CD4-positive, alpha-beta T cell treated with Interleukin-17A for 4 hours (primary cell): ENCODE data around the gene CSK.
"Not testable (repeated sequence)": the region's sequence is repeated elsewhere in the genome, so short reads cannot be mapped to it uniquely, and the experiment has no call there.

Experiments used
- DNase-seq: peaks from one replicate; pipeline ENCODE4 v3.0.0-alpha.2; 2020; ENCODE audit warnings: mixed read lengths

CSK gene

DNA sequence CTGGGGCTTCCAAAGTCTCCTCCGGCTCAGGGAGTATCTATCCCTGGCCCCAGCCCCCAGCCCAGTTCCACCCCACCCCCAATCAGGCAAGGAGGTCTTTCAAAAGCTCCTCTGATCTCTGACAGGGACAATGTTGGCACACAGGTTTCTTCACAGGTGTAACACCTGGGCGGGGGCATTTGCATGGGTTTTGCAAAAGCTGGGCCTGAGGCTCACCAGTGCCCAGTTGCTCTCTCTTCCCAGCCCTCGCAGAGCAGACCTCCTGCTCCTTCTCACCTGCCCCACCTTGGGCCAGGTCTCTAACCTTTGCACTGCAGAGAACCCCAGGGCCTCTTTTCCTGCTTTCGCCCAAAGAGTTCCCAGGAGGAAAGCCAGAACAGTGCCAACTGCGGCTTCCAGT is 8.6 kb upstream of the CSK start:
- no peak for DNase-seq

DNA sequence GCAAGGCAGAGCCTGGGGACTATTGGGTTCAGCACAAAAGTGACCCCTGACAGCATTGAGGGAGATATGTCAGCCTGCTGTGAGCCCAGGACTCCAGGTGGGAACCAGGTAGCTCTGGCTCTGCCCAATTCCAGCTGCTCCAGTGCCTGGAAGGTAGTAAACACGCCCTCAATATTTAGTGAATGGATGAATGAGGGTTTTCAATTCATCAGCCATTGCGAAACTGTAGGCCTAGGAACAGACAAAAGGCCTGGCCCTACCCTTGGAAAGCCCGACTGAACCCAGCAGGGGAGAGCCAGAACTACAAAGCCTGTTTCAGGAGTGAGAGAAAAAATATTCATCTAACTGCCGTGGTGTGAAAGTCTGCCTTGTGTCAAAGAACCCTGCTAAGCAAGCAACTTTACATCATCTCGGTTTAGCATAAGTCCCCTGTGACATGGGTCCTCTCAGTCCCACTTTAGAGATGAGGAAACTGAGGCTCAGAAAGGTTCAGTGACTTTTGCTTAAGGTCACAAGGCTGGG is 8.1 kb upstream of the CSK start:
- no peak for DNase-seq

DNA sequence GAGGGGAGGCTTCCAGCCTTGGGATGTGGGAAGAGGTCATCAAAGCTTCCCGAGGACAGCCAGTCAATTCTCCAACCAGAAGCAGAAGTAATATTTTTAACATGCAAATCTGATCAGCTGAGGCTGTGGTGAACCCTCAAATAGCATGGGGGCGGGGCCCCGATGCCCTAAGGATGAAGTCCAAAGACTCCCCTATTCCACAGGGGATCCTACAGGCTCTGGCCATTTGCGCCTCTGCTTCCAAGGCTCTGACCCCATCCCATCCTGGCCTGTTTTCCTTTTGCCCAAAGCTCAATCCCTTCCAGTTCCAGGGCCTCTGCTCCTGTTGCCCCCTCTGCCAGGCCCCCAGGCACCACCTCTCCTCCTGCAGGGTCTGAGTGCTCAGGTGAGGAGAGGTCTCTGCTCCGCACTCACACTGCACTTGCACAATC is 6.7 kb upstream of the CSK start:
- no peak for DNase-seq

DNA sequence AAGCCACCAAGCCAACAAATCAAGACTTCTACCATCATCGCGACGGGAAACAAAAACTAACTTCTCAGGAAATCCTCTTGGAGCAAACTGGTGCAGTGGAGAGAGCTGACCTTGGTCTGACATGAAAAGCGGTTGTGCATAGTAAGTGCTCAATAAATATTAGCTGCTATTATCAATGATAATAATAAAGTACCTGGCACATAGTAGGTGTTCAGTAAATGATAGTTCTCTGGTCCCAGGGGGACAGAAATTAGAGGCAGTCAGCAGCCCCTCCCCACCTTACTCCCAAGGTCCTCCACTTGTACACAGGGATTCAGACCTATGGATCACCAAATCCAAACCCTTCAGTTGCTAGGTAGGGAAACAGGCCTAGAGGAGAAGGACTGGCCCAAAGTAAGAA is 6.0 kb upstream of the CSK start:
- DNase-seq, result no peak

DNA sequence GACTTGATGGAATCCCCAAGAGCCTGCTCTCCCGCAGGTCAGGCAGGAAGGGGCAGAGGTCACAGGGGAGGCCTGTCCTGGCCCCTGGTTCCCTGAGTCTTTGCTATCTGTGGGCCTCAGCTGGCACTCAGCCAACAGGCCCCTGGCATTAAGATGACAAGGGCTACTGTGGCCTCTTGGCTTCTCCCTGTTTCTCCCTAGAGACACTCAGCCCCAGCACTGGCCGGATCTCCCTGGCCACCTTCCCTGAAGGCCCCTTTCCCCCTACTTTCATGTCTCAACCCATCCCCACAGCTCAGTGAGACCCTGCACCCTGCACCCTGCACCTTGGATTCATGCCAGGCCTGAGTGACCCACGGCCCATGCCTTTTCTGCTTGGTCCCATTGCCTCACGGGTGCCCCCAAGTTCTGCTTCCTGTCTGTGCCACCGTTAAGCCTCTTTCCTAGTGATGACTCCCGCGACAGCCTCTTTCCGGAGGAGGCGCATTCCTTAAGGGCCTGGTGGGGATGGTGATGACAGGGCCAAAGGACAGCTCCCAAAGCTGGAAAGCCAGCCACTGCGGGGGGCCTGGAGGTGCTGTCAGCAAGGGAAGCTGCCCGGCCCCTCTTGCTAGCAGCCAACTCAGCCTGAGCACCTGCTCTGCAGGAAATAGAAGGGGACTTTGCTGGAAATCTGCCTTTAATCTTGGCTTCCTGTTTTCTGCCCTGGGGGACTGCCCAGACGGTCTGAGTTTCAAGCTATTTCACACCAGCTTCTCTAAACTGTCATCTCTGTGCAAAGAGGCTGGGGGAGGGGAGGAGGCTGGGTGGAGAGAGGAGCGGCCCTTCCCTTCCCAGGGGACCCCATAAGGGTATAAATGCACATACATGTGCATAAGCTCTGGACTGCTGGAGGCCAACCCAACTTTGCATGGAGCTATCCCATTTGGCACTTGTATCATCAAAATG is 4.8 kb upstream of the CSK start:
- DNase-seq, result peak; percentile 72

DNA sequence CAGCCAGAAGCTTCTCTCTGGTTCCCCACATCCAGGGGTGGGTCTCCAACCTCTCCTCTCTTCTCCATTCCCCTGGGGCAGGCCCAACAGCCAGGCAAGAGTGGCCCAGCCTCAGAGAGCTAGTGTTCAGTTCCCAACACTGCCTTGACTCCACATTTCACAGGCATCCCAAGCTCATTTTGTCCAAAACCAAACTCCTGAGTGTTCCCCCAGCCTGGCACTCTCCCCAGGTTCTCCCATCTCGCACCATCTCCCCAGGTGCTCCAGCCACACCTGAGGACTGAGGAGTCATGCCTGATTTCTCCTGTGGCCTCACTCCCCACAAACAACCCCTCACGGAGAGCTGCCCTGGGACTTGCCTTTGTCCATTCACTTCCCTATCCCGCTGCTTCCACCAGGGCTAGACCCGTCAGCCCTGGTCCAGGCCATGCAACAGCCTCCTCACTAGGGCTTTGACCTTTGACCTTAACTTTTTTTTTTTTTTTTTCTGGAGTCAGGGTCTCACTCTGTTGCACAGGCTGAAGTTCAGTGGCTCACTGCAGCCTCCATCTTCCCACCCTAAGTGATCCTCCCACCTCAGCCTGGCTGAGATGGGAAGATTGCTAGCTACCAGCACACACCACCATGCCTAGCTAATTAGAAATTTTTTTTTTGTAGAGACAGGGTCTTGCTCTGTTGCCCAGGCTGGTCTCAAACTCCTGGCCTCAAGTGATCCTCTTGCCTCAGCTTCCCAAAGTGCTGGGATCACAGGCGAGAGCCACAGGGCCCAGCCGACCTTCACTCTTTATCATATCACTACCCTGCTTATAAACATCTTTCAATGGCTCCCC is 3.9 kb upstream of the CSK start:
- no peak for DNase-seq

DNA sequence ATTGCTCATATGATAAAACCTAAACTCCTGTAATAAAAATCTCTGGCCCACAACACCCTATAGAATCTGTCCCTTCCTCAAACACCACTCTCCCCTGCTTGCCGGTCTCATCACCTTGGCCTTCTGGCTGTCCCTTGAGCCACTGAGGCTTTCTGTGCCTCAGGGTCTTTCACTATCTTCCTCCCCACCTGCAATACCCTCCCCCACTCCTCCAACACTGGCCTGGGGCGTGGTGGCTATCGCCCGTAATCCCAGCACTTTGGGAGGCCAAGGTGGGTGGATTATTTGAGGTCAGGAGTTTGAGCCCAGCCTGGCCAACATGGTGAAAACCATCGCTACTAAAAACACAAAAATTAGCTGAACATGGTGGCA is 3.3 kb upstream of the CSK start:
- DNase-seq, result no peak

DNA sequence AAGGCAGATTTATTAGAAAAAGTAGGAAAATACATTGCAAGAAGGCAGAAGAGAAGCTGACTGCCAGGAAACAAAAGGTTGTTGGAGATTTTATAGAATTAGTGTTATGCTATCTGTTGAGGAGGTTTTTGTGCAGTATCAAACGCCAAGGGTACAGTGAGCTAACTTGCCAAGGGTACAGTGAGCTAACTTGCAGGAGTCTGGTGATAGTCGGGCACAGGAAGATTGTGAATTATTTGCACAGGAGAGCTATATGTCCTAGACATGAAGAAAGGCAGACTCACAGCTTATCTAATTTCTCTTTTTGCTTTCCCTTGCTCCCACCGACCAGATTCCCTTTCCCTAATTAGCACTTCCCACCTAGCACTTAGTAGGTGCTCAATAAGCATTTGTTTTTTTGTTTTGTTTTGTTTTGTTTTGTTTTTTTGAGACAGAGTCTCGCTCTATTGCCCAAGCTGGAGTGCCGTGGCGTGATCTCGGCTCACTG is 2.7 kb upstream of the CSK start:
- no peak for DNase-seq

DNA sequence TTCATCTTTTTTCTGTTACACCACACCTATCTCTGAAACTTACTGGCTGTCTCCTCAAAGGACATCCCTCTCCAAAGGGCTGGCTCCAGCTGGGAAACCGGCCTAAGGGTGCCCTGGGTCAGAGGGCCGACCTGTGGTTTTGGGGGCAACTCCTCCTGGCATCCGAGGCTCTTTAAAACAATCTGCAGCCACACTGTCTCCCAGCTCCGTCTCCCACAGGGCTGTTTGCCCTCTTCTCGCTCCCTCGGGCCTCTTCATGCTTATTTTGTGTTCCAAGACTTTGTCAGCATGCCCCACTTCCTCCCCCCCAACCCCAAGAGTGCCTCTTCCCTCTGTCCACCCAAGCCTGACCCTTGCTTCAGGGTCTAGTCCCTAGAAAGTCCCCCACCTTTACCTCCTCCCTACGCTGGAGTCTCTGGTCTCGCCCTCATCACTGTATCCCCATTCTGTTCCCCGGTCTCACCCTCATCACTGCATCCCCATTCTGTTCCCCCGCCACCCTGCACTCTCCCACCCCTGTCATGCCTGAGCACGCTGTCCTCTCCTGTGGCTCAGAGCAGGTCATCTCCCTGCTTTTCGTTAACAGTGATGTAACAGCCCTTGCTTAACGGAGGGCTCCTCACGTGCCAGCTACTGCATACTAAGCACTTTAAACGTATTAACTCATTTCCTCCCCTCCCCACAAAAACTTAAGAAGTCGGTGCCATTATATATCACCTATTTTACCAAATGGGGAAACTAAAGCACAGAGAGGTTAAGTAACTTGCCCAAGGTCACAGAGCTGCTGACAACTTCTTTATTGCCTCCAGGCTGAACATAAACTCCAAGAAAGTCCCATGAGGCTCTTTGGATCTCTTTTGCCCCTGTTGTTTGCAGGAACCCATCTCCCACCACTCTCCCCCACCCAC is 1.1 kb upstream of the CSK start:
- DNase-seq, result peak; percentile 69

DNA sequence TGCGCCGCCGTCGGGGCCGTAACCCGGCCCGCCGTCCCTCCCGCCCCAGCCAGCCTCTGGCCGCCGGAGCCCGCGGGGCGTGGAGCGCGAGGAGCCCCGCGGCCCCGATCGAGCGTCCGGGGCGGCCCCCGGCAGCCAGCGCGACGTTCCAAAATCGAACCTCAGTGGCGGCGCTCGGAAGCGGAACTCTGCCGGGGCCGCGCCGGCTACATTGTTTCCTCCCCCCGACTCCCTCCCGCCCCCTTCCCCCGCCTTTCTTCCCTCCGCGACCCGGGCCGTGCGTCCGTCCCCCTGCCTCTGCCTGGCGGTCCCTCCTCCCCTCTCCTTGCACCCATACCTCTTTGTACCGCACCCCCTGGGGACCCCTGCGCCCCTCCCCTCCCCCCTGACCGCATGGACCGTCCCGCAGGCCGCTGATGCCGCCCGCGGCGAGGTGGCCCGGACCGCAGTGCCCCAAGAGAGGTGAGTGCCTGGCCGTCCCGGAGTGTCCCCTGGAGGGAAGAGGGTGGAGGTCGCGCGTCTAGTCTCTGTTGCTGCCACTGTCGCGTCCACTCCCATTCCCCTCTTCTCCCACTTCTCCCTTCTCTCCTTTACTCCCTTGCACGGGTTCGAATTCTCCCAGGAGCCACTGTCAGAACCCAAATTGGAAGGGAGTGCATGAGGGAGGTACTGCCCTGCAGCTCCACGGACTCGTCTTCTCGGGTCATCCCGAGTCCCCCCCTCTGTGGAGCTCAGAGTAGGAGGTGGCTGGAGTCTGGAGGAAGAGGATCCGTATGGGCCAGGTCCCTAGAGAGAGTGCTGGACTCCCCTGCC is 585 bp downstream of the CSK start:
- DNase-seq, result peak; percentile 83

DNA sequence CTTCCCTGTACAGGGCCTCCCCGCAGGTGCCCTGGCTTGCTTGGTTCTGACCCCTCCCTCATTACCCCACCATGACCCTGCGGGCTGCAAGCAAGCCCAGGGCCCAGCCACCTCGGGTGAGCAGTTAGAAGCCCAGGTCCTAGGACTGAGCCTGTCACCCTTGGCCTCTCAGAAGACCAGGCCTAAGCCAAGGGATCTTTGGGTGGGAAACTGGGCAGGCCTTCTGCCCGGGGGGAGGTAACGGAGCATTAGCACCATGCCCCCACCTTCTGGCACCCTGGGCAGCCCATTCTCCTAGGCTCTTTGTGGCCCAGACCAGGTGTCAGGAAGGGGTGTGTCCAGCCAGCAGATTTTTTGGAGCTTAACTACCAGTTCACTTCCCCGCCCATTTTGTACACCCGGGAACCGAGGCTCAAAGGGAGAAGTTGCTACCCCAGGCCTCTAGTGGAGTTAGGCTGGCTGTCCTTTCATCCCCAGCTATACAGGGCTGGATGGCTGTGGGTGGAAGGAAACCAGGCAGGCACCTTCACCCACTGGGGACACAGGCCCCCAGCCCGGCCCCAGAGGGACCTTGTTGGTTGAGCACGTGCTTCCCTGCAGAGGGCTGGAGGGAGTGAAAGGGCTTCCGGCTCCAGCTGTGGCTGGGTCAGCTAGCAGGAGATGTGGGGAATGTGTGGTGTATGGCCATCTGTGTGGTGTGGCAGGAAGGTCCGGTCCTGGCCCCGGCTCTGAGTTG is 1.4 kb downstream of the CSK start:
- peak; percentile 35 for DNase-seq

DNA sequence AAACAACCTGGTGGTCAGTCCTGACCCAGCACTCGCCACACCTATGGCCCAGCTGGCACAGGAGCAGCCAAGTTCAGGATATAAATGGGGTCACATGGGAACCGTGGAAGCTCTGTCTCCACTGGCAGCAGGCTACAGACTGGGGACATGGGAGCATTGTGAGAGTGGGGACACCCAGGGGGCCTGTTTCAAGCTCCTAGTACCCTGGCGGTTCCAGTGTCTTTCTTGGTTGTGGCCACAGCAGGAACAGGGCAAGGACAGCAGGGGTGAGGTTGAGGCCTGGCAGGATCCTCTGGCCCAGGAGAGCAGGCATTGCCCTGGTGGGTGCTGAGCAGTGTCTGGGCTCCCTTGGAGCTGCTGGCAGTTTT is 1.9 kb downstream of the CSK start:
- no peak for DNase-seq

DNA sequence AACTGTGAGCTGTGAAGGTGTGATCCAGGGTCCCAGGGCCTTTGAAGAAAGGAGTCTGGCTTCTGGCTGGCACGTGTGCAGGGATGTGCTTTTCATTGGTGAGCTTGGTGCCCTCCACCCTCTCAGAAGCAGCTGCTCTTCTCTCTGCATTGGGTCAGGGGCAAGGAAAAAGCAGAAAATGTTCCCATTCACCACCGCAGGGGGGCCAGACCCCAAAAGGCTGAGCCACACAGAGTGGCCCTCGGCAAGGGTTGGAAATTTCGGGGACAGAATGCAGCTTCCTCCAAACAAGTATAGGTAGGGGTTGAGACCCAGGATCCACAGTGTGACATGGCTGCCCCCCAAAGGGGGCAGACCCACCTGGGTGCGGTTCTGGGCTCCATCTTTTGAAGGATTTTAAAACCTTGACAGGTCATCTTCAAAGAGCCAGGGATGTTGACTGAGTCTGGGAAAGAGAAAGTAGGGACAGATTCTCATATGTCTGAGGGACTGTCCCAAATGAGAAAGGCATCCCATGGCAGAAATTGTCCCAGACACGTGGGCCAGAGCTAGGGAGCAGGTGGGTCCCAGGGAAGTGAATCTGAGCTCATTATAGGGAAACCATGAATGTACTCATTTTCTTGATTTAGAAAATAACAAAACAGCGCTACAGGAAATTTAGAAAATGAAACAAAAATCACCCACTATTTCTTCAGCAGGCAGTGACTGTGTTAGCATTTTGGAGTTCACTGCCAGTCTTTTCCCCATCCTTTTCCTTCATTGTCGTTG is 2.7 kb downstream of the CSK start:
- no peak for DNase-seq

DNA sequence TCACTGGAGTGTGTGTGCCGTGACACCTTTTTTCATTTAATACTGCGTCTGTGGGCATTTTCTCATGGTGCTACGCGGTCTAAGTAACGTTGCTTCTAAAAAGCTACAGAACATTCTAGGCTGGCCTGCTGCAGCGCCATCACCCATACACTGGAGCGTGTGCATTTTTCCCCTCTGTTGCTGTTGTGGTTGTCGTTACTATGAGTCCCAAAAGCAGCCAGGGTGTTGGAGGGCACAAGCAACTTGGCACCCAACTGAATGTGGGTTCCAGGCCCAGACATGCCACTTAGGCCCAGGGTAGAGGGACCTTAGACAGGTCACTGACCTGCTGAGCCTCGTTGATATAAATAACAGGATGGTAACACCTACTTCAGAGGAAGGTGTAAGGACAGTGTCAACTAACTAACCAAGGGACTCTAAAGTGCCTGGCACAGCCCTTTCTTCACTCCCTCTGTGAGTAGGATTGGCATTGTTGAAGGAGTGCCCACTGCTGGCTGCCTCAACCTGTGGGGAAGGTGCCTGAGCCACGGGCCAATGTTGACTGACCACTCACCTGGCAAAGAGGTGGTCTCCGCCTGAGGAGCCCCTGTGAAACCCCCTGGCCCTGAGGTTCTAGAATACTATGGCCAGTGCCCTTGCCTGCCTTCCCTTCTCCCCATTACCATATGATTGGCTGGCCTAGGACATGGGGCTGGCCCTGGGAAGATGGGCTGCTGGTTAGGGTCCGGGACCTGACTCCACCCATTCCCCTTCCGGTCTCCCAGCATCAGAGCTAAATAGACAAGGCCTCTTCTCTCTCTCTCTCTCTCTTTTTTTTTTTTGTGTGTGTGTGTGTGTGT is 3.5 kb downstream of the CSK start:
- peak; percentile 53 for DNase-seq

DNA sequence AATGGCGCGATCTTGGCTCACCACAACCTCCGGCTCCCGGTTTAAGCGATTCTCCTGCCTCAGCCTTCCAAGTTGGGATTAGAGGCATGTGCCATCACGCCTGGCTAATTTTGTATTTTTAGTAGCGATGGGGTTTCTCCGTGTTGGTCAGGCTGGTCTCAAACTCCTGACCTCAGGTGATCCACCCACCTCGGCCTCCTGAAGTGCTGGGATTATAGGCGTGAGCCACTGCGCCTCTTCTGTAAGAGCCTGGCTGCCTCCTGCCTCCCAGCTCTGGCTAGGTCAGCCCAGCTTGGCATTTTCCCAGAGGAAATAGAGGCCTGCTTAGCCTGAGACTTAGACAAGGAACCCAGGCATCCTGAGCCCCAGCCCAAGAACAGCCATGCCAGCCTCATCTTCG is 4.2 kb downstream of the CSK start:
- not testable (repeated sequence) for DNase-seq

DNA sequence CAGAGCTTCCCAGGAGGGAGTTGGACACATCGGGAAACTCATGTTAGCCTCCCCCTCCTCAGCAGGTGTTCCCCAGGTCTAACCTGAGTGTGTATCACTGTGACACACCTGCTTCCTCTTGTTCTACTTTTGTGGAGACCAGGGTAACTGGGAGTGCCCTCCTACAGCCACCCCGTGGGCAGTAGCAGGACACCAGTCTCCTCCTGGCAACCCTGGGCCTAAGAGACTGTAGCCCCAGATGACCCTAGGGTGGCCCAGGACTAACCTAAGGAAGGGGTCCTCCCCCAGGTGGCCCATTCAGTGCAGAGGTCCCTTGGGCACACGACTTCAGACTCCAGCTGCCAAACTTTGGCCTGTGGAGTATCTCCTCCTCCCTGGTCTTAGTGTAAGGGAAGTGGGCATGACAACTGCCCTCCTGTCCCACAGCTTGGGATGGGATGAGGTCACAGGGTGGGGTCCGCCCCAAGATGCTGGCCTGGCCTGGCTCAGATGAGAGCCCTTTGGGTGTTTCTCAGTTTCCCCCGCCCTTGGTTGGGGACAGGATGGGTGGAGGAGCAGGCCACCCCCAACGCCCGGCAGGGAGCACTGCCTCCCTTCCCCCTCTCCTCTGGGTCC is 4.8 kb downstream of the CSK start:
- peak; percentile 19 for DNase-seq

DNA sequence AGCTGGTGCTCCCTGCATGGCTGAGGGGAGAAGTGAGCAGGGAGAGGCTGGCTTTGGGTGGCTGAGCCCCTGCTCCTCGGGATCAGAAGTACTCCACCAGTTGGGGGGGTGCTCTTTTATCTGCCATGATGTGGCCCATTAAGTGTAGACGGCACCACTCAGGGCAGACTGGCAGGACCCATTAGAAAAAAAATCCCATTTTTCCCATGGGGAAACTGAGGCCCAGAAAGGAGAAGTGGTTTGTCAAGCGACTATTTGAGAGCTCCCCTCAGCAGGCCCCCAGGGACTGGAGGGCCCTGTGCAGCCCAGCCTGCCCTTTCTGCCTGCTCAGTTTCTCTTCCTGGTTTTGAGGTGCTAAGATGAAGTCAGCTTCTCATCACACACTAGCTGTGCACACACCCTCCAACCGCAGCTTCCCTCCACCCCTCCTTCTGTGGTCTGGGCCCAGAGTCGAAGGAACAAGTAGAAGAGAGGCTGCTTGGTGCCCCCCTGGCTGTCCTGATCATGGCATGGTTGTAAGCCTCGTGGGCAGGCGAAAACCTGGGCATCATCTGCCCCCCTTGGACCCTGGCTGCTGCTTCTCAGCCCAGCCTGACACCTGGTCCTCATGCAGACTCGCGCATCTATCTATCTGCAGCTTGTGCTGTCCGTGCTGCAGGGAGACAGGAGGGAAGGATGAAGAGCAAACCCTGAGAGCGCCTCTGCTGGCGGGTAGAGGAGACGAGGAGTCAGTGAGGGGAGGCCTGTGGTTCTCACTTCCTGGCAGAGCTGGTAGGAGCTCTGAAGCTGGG is 5.6 kb downstream of the CSK start:
- peak; percentile 88 for DNase-seq
